HCT116 (cell line): ENCODE measurements around the gene CFAP97D1.

Experiments
- CTCF ChIP-seq, 3 experiments: fragments of 200-600 bp in 1 of 3; sonication (generic) in 1 of 3; IDR thresholded peaks in 2 of 3; conservative IDR thresholded peaks in 1 of 3; 2 replicates each; pipeline ENCODE4 v1.5.1; 2012 to 2017; ENCODE audit warnings: low read depth in 2 of 3, low read length in 2 of 3, antibody characterized with exemption in 1 of 3, borderline replicate concordance in 1 of 3, control low read depth in 1 of 3, mild to moderate bottlenecking in 1 of 3, mixed read lengths in 1 of 3, mixed run types in 1 of 3, moderate library complexity in 1 of 3; ENCODE audit not compliant: insufficient read depth in 1 of 3
- EZH2 ChIP-seq: fragments of 200-600 bp; sonication (generic); IDR thresholded peaks from 2 replicates; pipeline ENCODE4 v1.6.1; 2017; ENCODE audit warnings: antibody characterized with exemption, mixed run types
- FOSL1 ChIP-seq: IDR thresholded peaks from 2 replicates; pipeline ENCODE4 v1.6.1; 2012; ENCODE audit warnings: low read depth
- POLR2A ChIP-seq: IDR thresholded peaks from 2 replicates; pipeline ENCODE4 v1.7.0; 2011; ENCODE audit warnings: borderline replicate concordance; ENCODE audit not compliant: insufficient read depth, insufficient read length; ENCODE audit errors: extremely low read depth
- RAD21 ChIP-seq: IDR thresholded peaks from 2 replicates; pipeline ENCODE4 v1.6.1; 2012; ENCODE audit warnings: low read depth, mild to moderate bottlenecking
- REST ChIP-seq: IDR thresholded peaks from 2 replicates; pipeline ENCODE4 v1.6.1; 2012; ENCODE audit warnings: low read depth
- ZNF274 ChIP-seq: fragments of 200-500 bp; sonication (Bioruptor generic); IDR thresholded peaks from 2 replicates; pipeline ENCODE4 v1.6.1; 2014; ENCODE audit warnings: mild to moderate bottlenecking, low read depth, low read length, inconsistent platforms

GRCh38 chr17:43799047-43799446, 18.8 kb downstream of the CFAP97D1 start:
- TF ChIP-seq CTCF (IDR thresholded peaks at IDR 0.05 in 2 of 3, conservative IDR thresholded peaks at IDR 0.05 in 1 of 3; ENCODE audit: borderline replicate concordance in 1 of 3, insufficient read depth in 1 of 3, low read depth in 2 of 3, low read length in 2 of 3) (no peak), RAD21 (no peak), POLR2A (no peak), EZH2 (no peak), REST (no peak), ZNF274 (no peak), FOSL1 (no peak)
